Left ventricle myocardium inferior (tissue), 1 donor: ENCODE data around the gene IQCH. TPM values are rescaled to one million over a fixed set of nuclear protein-coding genes. Genes with fewer than 3 reads are reported as not detected.
A peak's percentile ranks its signal among the peaks of the same experiment; 100 is the strongest.

Source experiments
- DNase-seq: peaks from one replicate; pipeline ENCODE4 v3.0.0-alpha.2; 2020
- H3K27ac ChIP-seq: fragments of 200-600 bp; replicated peaks from 2 replicates; pipeline ENCODE4 v1.8.0; 2021
- H3K27me3 ChIP-seq: fragments of 200-600 bp; 2 replicates; pipeline ENCODE4 v1.8.0; 2021; ENCODE audit warnings: low read depth
- H3K36me3 ChIP-seq: fragments of 200-600 bp; 2 replicates; pipeline ENCODE4 v1.8.0; 2021
- H3K4me1 ChIP-seq: fragments of 200-600 bp; 2 replicates; pipeline ENCODE4 v1.8.0; 2021
- H3K4me3 ChIP-seq: fragments of 200-600 bp; 2 replicates; pipeline ENCODE4 v1.8.0; 2021; ENCODE audit warnings: mild to moderate bottlenecking, moderate library complexity
- H3K9me3 ChIP-seq: fragments of 200-600 bp; replicated peaks from 2 replicates; pipeline ENCODE4 v1.8.0; 2021
- intact Hi-C: fragments of 100-400 bp; cut with micrococcal nuclease; formaldehyde crosslinking; loops from one replicate; pipeline ENCODE4 v1.11.0; 2022
- long read RNA-seq: library from polyadenylated mRNA; unstranded; transcript quantifications from one replicate; pipeline ENCODE4 v2.0.0, GENCODE V29; 2021
- total RNA-seq: library from RNA; stranded (reverse); fragmentation: NEBNext Ultra II Directional; extraction: Animal tissue kit (Norgen Biotek cat#: 25700); gene quantifications from one replicate; pipeline ENCODE4 v1.2.1, GENCODE V29; 2021
- TF ChIP-seq, protein P1 (sequence below): fragments of 200-600 bp; IDR thresholded peaks from 2 replicates; pipeline ENCODE4 v1.8.0; 2021; ENCODE audit warnings: antibody characterized with exemption, mild to moderate bottlenecking, borderline replicate concordance
- donor health status: DM: no; HTN: yes; CAD: no; lungs with severe emphysema.

The IQCH gene
- total RNA-seq, result 1.1 TPM
- long read RNA-seq, result 0 reads

DNA sequence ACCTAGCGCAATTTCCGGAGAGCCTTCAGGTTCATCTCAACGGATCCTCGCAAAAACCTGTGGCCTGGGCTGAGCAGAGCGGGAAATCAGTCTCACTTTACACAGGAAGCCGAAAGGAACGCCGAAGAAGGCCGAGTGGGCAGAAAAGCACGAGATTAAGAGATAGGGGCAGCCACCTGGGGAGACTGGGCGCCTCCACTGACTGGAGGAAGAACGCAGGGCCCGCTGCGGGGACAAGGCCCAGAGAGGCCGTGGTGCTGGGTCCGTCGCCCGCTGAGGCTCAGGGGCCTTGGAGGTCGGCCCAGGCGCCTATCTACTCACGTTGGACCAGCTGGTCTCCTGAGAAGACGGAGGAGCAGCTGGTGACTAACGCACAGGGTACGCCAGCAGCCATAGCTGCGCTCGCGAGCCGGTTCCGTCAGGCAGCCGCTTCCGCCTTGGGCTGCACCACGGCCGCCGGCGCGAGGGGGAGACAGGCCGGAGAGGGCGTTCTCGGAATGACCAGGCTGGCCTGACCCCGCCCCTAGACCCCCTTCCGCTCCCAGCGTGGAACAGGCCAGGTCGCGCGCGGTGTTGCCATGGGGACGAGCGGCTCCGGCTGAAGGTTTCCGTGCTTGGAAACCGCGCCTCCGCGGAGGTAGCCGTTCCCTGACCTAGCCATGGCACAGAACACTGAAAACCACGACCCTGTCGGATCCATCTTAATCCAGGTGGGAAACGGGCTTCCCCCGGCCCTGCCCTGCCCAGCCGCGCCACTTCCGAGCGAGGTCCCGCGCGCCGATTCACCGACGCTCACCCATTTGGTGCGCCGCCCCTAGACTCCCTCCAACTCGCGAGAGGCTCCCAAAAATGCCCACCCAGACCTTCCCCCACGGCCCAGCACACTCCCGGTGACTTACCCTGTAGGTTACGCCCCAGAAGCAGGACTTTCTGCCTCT lies at the start of gene IQCH, which contains the start of gene AAGAB:
Gene IQCH, plus strand, starts transcription at position 549 of the 938 bp plus-strand sequence. Its CDS starts 111 bp downstream, at position 660.
Gene AAGAB, minus strand, starts transcription at position 424 of the 938 bp plus-strand sequence. Its CDS starts 30 bp downstream, at position 394.
- peaks cover 30% of the 10 kb centered on the region for H3K4me1 ChIP-seq
- no peaks in the 10 kb centered on the region for H3K9me3 ChIP-seq
- H3K27me3 ChIP-seq, result no peaks in the 10 kb centered on the region
- H3K4me3 ChIP-seq, result peak within 1 kb of the TSS; percentile 87
- intact Hi-C loops, result no loop called here
- H3K36me3 ChIP-seq, result no peaks in the 10 kb centered on the region
- TF ChIP-seq, protein P1, sequence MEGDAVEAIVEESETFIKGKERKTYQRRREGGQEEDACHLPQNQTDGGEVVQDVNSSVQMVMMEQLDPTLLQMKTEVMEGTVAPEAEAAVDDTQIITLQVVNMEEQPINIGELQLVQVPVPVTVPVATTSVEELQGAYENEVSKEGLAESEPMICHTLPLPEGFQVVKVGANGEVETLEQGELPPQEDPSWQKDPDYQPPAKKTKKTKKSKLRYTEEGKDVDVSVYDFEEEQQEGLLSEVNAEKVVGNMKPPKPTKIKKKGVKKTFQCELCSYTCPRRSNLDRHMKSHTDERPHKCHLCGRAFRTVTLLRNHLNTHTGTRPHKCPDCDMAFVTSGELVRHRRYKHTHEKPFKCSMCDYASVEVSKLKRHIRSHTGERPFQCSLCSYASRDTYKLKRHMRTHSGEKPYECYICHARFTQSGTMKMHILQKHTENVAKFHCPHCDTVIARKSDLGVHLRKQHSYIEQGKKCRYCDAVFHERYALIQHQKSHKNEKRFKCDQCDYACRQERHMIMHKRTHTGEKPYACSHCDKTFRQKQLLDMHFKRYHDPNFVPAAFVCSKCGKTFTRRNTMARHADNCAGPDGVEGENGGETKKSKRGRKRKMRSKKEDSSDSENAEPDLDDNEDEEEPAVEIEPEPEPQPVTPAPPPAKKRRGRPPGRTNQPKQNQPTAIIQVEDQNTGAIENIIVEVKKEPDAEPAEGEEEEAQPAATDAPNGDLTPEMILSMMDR, result no peak
- peak within 1 kb of the TSS; percentile 77 for H3K27ac ChIP-seq
- DNase-seq, result peak; percentile 98

DNA sequence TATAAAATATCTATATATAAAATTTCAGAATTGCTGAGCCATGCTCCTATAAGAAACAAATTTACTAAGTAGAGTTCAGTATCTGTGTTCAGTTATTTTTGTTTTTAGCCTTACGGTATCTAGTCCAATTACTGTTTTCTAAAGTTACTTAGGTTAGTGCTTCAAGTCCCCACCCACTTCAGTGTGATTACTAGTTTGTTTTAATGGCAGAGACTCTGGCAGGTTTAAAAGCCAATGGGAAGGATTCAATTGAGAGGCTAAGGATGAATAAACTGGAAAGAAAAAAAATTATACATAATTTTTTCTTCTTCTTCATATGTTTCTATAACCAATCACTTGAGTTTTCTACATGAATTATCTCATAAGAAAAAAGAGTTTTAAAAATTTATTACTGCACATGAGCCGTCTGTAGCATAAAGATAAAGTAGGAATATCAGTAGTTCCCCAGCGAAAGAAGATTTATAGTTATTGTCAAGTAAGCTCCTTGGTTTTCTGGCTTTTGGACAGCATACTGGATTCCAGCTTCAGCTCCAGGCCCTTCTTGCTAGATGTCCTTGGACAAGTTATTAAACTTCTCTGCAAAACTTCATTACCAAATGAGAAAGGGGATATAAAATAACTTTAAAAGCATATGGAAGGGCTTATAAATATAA lies 46.9 kb upstream of the IQCH start:
- DNase-seq, result no peak
- Histone ChIP-seq H3K27me3 (no peaks in the 10 kb centered on the region), H3K4me3 (no peak overlapping the region), H3K9me3 (no peaks in the 10 kb centered on the region), H3K4me1 (peaks cover 11% of the 10 kb centered on the region), H3K27ac (no peak overlapping the region), H3K36me3 (peaks cover 48% of the 10 kb centered on the region)
- TF ChIP-seq, protein P1, result no peak
- intact Hi-C loops, result no loop called here

DNA sequence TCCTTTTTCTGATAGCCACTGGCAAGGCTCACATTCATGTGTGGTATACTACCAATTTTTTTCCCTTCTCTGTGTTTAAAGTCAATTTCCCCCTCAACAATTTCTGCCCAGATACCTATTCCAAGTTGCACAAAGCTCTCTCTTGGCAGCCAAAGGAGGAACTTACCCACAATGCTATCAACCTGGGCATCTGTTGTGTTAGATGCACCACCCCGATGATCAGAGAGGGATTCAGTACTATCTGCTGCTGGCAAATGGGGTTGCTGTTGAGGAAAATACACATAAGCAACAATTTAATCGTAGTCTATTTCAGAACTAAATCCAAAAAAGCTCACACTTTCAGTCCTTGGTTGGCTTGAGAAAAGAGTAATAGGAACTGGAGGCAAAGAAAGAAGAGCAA lies 46.2 kb upstream of the IQCH start:
- no peak for DNase-seq
- peaks cover 43% of the 10 kb centered on the region for H3K36me3 ChIP-seq
- H3K27ac ChIP-seq, result no peak overlapping the region
- intact Hi-C loops, result no loop called here
- H3K27me3 ChIP-seq, result no peaks in the 10 kb centered on the region
- H3K4me1 ChIP-seq, result peaks cover 4% of the 10 kb centered on the region
- H3K4me3 ChIP-seq, result no peak overlapping the region
- no peaks in the 10 kb centered on the region for H3K9me3 ChIP-seq
- TF ChIP-seq, protein P1, result no peak

DNA sequence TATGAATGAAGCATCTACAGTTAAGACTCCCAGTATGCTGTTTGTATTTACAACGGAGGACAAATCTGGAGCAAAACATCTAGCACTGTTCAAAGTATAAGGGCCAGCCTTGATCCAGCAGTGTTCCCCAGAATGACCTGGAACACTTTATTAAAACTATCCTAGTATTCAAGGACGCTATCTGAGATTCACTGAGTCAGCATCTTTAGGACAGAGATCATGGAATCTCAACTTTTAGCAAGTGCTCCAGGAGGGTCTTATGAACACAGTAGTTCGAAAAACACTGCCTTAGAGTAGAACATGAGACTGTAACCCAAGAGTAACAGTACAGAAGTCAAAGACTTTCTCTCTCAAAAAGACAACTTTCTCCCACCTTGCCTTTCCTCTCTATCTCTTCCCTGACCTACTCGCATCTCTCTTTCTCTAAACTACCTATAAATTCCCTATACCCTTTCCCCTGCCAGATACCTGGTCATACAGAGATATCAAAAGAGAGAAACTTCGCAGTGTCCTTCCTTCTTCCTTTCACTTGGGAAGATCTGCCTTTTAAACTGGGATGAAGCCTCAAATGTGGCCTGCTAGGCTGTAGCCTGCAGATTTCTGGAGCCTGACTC lies 43.9 kb upstream of the IQCH start:
- H3K4me1 ChIP-seq, result no peaks in the 10 kb centered on the region
- intact Hi-C loops, result no loop called here
- H3K9me3 ChIP-seq, result no peaks in the 10 kb centered on the region
- H3K36me3 ChIP-seq, result peaks cover 32% of the 10 kb centered on the region
- no peak overlapping the region for H3K4me3 ChIP-seq
- TF ChIP-seq, protein P1, result no peak
- H3K27me3 ChIP-seq, result no peaks in the 10 kb centered on the region
- no peak for DNase-seq
- no peak overlapping the region for H3K27ac ChIP-seq

DNA sequence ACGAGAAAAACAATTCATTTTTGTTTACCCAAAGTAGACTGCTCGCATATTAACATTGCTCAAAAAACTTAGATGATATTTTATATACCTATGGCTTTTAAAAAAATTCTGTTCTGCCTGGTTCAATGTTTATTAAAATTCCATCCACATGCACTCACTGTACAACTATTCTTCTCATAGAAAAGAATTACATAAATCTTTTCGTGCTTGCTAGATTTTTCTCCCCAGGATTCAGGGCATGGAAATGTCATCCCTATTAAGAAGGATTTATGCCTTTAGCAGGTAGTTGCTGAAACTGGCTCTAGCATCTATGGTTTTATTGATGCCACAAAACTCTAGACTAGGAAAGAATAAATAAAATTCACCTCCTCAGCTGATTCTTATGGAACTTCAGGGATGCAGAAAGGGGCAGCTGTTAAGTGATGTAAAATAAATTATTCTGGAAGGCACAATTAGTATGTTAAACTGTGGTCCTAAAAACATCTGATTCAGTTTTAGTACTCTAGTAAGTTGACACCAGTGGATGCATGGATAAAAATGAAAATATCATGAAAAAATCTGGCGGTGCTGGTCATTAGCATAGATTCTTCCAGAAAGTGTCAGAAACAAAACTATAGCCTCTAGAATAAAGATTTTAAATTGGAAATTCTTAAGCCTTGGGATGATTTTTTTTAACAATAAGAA lies 41.8 kb upstream of the IQCH start:
- Histone ChIP-seq H3K9me3 (no peaks in the 10 kb centered on the region), H3K4me3 (no peak overlapping the region), H3K27ac (no peak overlapping the region), H3K36me3 (peaks cover 22% of the 10 kb centered on the region), H3K27me3 (no peaks in the 10 kb centered on the region), H3K4me1 (no peaks in the 10 kb centered on the region)
- intact Hi-C loops, result no loop called here
- DNase-seq, result no peak
- TF ChIP-seq, protein P1, result no peak
